Osteoblast (primary cell): ENCODE data around the gene KLHL21. TPM values are rescaled to one million over a fixed set of nuclear protein-coding genes. Genes with fewer than 3 reads are reported as not detected.

ENCODE experiments used
- DNase-seq: peaks from one replicate; pipeline ENCODE4 v3.0.0; 2011; ENCODE audit warnings: low spot score, mixed read lengths; ENCODE audit not compliant: insufficient read length; ENCODE audit errors: missing footprints
- H2AFZ ChIP-seq: 2 replicates; pipeline ENCODE4 v1.6.0; 2011; ENCODE audit warnings: mild to moderate bottlenecking, low read length
- H3K27ac ChIP-seq: 2 replicates; pipeline ENCODE4 v1.5.1; 2011; ENCODE audit warnings: mild to moderate bottlenecking, low read depth, low read length, moderate library complexity
- H3K27me3 ChIP-seq: 2 replicates; pipeline ENCODE4 v1.6.0; 2012; ENCODE audit warnings: mild to moderate bottlenecking, control low read depth, inconsistent platforms, low read length, moderate library complexity; ENCODE audit not compliant: insufficient read depth
- H3K36me3 ChIP-seq: 2 replicates; pipeline ENCODE4 v1.5.1; 2011; ENCODE audit warnings: mild to moderate bottlenecking, low read length, control low read depth, moderate library complexity; ENCODE audit not compliant: insufficient read depth
- H3K4me1 ChIP-seq: 2 replicates; pipeline ENCODE4 v1.5.1; 2011; ENCODE audit warnings: mild to moderate bottlenecking, low read length, control low read depth, moderate library complexity; ENCODE audit not compliant: insufficient read depth
- H3K4me2 ChIP-seq: 2 replicates; pipeline ENCODE4 v1.6.0; 2011; ENCODE audit warnings: mild to moderate bottlenecking, low read length; ENCODE audit not compliant: insufficient read depth
- H3K4me3 ChIP-seq: fragments of 200-600 bp; sonication (generic); 3 replicates; pipeline ENCODE4 v1.5.1; 2012; ENCODE audit warnings: mild to moderate bottlenecking, low read length, inconsistent platforms; ENCODE audit not compliant: insufficient read depth
- H3K79me2 ChIP-seq: 2 replicates; pipeline ENCODE4 v1.6.0; 2012; ENCODE audit warnings: mild to moderate bottlenecking, low read length, control low read depth, inconsistent platforms; ENCODE audit not compliant: insufficient read depth
- H3K9me3 ChIP-seq: 2 replicates; pipeline ENCODE4 v1.5.1; 2011; ENCODE audit warnings: low read depth, low read length, control low read depth
- H4K20me1 ChIP-seq: 2 replicates; pipeline ENCODE4 v1.6.0; 2012; ENCODE audit warnings: mild to moderate bottlenecking, low read length, control low read depth; ENCODE audit not compliant: insufficient read depth
- CTCF ChIP-seq: IDR thresholded peaks from 2 replicates; pipeline ENCODE4 v1.5.1; 2011; ENCODE audit warnings: mild to moderate bottlenecking, low read depth, low read length, moderate library complexity; ENCODE audit errors: extremely low read depth
- total RNA-seq: library from RNA; depleted of rRNA; stranded (reverse); fragments of >200 nt; gene quantifications from 2 replicates; pipeline ENCODE4 v1.2.3, GENCODE V29; 2012

Gene KLHL21
- total RNA-seq, 1 donor: 86.1 TPM

- Histone ChIP-seq H3K79me2 (no peaks in the 10 kb centered on the region), H3K4me3 (no peak overlapping the region), H3K27ac (no peak overlapping the region), H3K4me1 (no peaks in the 10 kb centered on the region), H2AFZ (no peak overlapping the region), H4K20me1 (no peaks in the 10 kb centered on the region), H3K9me3 (no peaks in the 10 kb centered on the region), H3K27me3 (no peaks in the 10 kb centered on the region), H3K4me2 (no peak overlapping the region), H3K36me3 (peaks cover 64% of the 10 kb centered on the region)
- TF ChIP-seq CTCF: no peak
- DNase-seq: peak; percentile 79
Observed at GRCh38 chr1:6635910-6636760, 33.5 kb upstream of the KLHL21 start.

- Histone ChIP-seq H3K9me3 (no peaks in the 10 kb centered on the region), H3K4me1 (no peaks in the 10 kb centered on the region), H4K20me1 (no peaks in the 10 kb centered on the region), H3K4me2 (no peak overlapping the region), H3K36me3 (peaks cover 70% of the 10 kb centered on the region), H3K27ac (no peak overlapping the region), H3K4me3 (no peak overlapping the region), H2AFZ (no peak overlapping the region), H3K27me3 (no peaks in the 10 kb centered on the region), H3K79me2 (no peaks in the 10 kb centered on the region)
- TF ChIP-seq CTCF: no peak
- DNase-seq: peak; percentile 68
Observed at GRCh38 chr1:6635161-6635909, 32.7 kb upstream of the KLHL21 start.

GRCh38 chr1:6634371-6635052 lies 31.8 kb upstream of the KLHL21 start:
- no peak overlapping the region for H2AFZ ChIP-seq
- H3K4me2 ChIP-seq: no peak overlapping the region
- no peak overlapping the region for H3K27ac ChIP-seq
- peaks cover 4% of the 10 kb centered on the region for H3K79me2 ChIP-seq
- peaks cover 2% of the 10 kb centered on the region for H4K20me1 ChIP-seq
- H3K27me3 ChIP-seq: no peaks in the 10 kb centered on the region
- peak; percentile 90 for DNase-seq
- peaks cover 71% of the 10 kb centered on the region for H3K36me3 ChIP-seq
- no peaks in the 10 kb centered on the region for H3K9me3 ChIP-seq
- no peak overlapping the region for H3K4me3 ChIP-seq
- no peaks in the 10 kb centered on the region for H3K4me1 ChIP-seq
- peak; percentile 37 for TF ChIP-seq CTCF
